Activated CD4-positive, CD25-positive, alpha-beta regulatory T cell treated with anti-CD3 and anti-CD28 coated beads, Interleukin-2, amount 50 U/mL, for 24 hours (primary cell): ENCODE results near the gene CD300E.
A peak's percentile ranks its signal among the peaks of the same experiment; 100 is the strongest.
"Not testable (repeated sequence)": the region's sequence is repeated elsewhere in the genome, so short reads cannot be mapped to it uniquely, and the experiment has no call there.

Experiments
- ATAC-seq, 2 donors: fragments of 150-1000 bp; cut with Tn5 transposase; one replicate each; pipeline ENCODE4 v1.10.0; 2021; ENCODE audit warnings: mild to moderate bottlenecking in 1 of 2, moderate library complexity in 1 of 2

The CD300E gene

GRCh38 chr17:74623693-74624093 lies at the start of gene CD300E:
TSS of gene CD300E (minus strand) at chr17:74623738. CDS start at chr17:74623621, 117 bp downstream.
- ATAC-seq = no peak

- ATAC-seq = peak; percentile 55 to 81
Measured at GRCh38 chr17:74671031-74671771, 47.7 kb upstream of the CD300E start.

- ATAC-seq = no peak
Measured at GRCh38 chr17:74670329-74670728, 46.8 kb upstream of the CD300E start.

- ATAC-seq = no peak
Measured at GRCh38 chr17:74663561-74663960, 40.0 kb upstream of the CD300E start.

GRCh38 chr17:74659889-74660288 lies 36.4 kb upstream of the CD300E start:
- ATAC-seq = no peak

- ATAC-seq = no peak
Measured at GRCh38 chr17:74658620-74659019, 35.1 kb upstream of the CD300E start.

- ATAC-seq = no peak
Measured at GRCh38 chr17:74654742-74655141, 31.2 kb upstream of the CD300E start.

GRCh38 chr17:74652020-74652419 lies 28.5 kb upstream of the CD300E start:
- no peak for ATAC-seq

- ATAC-seq = no peak
Measured at GRCh38 chr17:74649909-74650308, 26.4 kb upstream of the CD300E start.

- ATAC-seq = no peak
Measured at GRCh38 chr17:74647871-74648672, 24.5 kb upstream of the CD300E start.

- no peak for ATAC-seq
Measured at GRCh38 chr17:74646231-74646630, 22.7 kb upstream of the CD300E start.

- no peak for ATAC-seq
Measured at GRCh38 chr17:74645010-74645409, 21.5 kb upstream of the CD300E start.

GRCh38 chr17:74644419-74644818 lies 20.9 kb upstream of the CD300E start:
- ATAC-seq = no peak

GRCh38 chr17:74643826-74644225 lies 20.3 kb upstream of the CD300E start:
- no peak for ATAC-seq

GRCh38 chr17:74642995-74643394 lies 19.5 kb upstream of the CD300E start:
- no peak for ATAC-seq

- ATAC-seq = no peak
Measured at GRCh38 chr17:74642556-74642955, 19.0 kb upstream of the CD300E start.

GRCh38 chr17:74641958-74642298 lies 18.4 kb upstream of the CD300E start:
- no peak for ATAC-seq

- ATAC-seq = no peak
Measured at GRCh38 chr17:74641224-74641957, 17.9 kb upstream of the CD300E start.

GRCh38 chr17:74639704-74640151 lies 16.2 kb upstream of the CD300E start:
- ATAC-seq = peak in 1 of 2 donors; percentile 56

- ATAC-seq = no peak
Measured at GRCh38 chr17:74637926-74638325, 14.4 kb upstream of the CD300E start.

- ATAC-seq = no peak
Measured at GRCh38 chr17:74637265-74637664, 13.7 kb upstream of the CD300E start.

GRCh38 chr17:74636541-74637085 lies 13.1 kb upstream of the CD300E start:
- not testable (repeated sequence) for ATAC-seq

GRCh38 chr17:74635418-74635817 lies 11.9 kb upstream of the CD300E start:
- no peak for ATAC-seq
